ENCODE data around the gene HSP90AB1.

The HSP90AB1 gene

DNA sequence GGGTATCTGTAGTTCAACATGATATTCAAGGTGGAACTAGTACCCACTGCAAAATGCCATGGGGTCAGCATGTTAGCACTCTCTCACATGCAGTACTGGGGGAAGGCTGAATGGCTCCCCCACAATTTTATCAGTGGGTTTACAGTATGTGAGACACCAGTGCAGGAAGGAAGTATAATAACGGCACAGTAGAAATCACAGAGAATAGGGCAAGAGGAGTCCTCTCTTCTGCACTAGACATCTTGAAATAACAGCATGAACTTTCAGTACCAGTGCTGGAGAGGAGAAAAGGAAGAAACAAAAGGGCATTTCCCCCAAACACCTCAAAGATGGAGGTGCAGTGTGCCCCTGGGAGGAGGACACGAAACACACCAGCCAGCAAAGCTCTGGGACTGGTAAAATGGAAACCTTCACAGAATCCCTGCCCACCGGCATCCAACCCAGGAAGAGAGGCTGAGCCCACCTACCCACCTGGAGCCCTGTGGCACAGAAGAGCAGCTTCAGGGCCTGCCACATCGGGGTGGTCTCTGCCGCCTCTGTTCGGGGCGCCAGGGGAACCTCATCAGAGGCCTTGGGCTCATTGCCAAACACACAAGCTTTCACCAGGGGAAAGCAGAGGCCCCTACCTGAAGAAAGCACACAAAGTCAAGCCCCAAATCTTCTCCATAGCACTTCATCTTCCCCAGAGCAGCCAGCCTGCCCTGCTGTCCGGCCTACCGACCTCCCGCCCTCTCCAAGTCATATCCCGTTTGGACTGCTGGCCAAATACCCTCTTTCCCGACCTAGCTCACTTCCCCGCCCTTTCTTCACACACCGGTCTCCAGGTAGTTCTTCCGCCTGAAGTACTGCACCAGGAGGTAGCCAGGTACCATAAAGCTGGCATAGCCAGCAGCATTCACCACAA is 9.2 kb downstream of the HSP90AB1 start:
- DNase-seq (ENCODE audit: low read depth), result no peak

DNA sequence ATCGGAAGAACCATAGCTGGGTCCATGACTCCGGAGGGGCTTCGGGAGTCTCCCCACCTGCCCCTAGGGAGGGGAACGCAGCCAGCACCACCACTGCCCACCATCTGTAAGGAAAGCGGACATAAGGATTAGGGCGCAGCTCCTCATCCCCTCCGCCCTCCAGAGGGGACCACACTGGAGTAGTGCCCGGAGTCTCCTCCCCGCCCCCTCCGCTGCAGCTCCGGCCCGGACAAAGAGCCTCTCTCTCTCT is 9.8 kb downstream of the HSP90AB1 start:
- no peak for DNase-seq (ENCODE audit: low read depth)

DNA sequence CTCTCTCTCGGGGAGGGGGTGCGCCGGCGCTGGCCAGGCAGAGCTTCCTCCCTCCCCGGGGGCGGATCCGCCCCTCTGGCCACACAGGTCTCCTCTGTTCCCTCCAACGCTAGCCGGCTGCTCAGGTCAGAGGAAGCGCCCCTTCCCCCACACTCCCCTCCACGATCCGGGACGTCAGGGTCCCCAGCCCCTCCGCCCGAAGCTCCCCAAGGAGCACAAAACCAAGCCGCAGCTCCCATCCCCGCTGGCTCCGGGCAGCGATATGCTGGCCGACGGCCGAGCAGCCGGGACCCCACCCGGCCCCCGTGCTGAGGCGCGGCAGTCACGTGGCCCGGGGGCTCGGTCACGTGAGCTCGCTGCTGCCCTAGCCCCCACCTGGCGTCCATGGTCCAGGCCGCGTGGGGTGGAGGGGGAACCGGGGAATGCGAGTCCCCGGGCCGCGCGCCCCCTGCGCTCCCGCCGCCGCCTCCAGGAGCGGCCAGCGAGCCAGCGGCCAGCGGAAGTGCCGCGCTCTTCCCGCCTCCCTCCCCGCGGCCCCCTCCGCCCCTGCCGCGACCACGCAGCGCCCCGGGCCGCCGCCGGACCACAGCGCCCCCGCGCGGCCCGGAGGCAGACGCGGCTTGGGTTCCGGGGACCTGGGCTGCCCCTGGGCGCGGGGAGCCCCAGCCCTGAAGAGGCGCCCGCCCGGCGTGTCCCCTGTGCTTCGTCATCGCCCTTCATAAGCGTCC is 10.3 kb downstream of the HSP90AB1 start, which contains the start of gene SLC35B2:
SLC35B2 (minus strand) TSS at position 504 of the 728 bp plus-strand sequence; CDS start at position 386, 118 bp downstream.
- DNase-seq (ENCODE audit: low read depth), result no peak

DNA sequence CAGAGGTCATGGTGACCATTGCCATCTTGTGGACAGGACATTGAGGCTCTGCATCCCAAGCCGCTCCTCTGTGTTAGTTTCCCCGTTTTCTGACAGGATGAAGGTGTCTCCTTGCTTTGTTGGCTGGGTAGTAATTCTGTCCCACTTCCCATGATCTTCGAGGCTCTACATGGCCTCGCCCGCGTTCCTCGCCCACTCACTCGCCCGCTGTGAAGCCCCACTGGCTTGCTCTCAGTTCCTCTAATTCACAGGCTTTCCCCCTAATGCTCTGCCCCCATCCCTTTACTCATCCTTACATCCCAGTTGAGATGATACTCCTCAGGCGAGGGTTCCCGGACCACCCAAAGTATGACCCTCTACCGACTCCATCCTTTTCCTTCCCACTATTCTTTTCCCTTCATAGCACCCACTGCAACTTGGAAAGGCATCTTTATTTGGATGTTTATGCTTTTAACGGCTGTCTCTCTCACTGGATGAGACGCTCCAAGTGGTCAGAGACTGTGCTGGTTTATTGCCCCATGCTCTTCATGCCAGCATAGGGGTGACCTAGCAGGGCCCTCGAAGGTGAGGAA is 10.9 kb downstream of the HSP90AB1 start:
- DNase-seq (ENCODE audit: low read depth), result no peak

DNA sequence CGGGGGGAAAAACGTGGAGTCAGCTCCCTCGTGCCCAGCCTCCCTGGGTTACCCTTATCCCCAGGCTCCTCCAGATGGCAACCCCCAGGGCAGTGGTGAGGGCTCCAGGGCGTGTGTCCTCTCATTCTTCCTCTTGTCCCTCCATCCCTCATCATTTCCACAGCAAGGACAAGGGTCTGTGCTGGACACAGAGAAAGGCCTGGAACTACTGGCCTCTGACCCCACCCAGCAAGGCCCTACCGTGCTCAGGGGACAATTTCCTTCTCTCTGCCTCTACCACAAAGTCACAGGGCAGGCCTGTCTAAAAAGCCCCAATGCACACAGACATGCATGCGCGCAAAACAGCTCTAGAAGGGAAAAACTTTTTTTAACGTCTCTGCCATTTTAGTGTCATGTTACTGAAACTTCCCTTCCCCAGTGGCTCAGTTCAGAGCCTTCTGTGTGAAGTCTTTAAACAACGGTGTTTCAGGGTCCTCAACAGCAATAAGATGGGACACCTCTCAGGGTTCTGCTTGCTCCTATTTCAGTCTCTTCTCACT is 11.5 kb downstream of the HSP90AB1 start:
- DNase-seq (ENCODE audit: low read depth), result no peak

DNA sequence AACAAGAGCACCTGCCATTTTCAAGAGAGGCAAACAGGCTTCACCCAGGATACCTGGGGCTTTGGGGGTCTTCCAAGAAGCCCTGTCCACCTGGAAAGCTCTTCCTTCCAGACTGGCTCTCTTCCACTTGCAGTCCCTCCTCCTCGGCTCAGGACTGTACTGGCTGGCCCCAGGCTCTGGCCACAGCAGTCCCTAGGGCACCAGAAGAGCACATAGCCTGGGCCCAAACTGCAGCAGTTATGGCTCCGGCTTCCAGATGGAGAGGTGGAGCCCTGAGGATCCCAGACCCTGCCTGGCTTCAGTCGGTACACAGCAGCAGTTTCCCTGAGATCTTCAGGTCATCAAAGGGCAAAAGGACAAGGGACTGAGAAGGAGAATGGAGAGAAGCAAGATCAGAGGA is 12.0 kb downstream of the HSP90AB1 start:
- no peak for DNase-seq (ENCODE audit: low read depth)

DNA sequence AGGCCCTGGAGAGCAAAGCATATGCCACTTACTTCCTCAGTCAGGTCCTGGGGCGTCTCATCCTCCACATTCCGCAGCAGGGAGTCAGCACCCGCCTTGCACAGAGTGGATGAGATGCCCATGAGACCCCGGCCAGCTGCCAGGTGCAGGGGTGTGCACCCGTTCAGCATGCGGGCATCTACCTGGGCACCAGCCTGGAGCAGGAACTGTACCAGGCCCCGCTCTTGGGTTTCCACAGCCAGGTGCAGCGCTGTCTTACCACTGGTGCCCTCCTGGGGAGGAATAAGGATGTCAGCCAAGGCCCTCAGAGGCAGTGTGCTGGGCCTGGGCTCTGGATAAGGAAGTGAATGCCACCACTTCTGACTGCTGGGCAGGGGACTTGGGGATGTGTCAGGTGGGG is 13.1 kb downstream of the HSP90AB1 start:
- no peak for DNase-seq (ENCODE audit: low read depth)

DNA sequence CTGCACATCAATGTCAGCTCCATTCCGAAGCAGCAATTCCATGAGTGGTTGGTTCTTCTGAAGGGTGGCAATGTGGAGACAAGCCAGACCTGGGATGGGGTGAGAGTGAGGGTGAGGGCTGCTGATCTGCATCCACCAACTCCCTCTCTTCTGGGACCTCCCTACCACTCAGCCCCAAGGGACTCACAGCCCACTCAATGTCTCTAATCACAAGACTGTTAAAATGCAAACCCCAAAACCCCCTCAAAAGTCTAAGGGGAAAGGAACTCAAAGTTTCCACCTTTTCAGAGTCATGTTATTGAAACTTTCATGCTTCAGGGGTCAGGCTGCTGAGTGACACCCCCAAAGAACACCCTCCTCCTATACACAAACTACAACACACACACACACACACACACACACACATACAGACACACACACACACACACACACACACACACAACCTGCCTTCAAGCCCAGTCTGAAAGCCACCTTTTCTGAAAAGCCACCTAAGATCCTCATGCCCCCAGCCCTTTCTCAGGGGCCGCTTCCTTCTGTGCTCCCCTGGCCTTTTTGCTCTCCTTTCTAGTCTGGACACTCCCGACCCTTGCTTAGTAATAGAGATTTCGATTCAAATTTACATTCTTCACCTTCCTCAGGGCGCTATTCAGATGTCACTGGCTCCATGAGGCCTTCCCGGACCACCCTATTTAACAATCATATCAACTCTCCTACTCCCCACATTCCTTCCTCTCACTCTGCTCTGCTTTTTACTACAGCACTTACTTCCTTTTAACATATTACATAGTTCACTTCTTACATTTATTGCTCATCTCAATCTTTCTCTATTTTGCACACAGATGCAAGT is 13.8 kb downstream of the HSP90AB1 start:
- DNase-seq (ENCODE audit: low read depth), result no peak

DNA sequence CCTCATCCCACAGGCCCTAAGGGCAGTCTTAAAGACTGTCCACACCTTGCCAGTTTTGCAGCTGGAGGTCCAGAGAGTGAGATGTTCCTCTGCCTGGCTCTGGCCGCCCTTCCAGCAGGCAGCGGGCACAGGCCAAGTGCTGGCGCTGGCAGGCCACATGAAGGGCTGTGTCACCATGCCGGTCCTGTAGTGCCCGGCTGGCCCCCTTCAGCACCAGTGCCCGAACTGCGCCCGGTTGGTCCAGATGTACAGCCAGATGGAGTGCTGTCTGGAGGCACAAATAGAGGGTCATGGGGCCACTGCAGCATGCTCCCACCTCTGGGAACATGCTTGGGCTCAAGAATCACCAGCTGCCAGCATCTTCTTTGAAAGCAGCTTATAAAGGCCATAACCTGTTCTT is 14.7 kb downstream of the HSP90AB1 start:
- no peak for DNase-seq (ENCODE audit: low read depth)

DNA sequence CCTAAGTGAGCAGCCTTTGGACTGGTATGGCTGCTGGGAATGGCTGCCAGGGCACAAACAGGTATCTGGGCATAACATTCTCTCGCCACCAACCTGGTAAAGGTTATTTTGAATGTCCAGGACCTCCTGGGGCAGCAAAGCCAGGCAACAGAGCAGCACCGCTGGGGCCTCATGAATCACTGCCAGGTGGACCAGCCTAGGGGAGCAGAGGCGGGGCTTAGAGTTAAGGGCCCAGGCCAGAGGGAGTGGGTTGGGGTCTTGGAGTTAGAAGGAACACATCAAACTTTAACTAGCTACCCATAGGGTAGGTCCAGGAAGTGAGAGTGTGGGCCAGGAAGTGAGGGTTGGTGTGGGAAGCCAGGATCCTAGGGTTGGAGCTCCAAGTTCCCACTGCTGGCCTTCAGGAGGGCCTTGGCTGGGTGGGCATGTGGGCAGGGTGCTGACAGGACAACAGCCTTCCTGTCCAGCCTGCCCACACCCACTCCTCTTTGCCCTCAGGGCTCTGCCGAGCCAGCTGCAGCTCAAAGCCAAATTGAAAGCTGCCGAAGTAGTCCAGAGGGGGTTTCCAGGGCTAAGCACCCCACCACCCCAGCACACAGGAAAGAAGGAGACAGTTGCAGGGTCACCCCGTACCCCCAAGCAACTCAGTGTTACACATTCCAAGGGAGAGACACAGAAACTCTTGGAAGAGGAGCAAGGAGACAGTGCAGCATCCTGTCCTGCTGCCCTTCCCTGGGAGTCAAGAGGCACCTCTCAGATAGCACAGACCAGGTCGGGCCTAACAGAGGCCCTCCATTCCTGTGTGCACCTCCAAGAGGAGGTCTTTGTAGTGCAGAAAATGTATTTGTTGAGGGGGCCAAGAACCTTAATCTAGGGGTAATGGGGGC is 15.8 kb downstream of the HSP90AB1 start:
- no peak for DNase-seq (ENCODE audit: low read depth)

DNA sequence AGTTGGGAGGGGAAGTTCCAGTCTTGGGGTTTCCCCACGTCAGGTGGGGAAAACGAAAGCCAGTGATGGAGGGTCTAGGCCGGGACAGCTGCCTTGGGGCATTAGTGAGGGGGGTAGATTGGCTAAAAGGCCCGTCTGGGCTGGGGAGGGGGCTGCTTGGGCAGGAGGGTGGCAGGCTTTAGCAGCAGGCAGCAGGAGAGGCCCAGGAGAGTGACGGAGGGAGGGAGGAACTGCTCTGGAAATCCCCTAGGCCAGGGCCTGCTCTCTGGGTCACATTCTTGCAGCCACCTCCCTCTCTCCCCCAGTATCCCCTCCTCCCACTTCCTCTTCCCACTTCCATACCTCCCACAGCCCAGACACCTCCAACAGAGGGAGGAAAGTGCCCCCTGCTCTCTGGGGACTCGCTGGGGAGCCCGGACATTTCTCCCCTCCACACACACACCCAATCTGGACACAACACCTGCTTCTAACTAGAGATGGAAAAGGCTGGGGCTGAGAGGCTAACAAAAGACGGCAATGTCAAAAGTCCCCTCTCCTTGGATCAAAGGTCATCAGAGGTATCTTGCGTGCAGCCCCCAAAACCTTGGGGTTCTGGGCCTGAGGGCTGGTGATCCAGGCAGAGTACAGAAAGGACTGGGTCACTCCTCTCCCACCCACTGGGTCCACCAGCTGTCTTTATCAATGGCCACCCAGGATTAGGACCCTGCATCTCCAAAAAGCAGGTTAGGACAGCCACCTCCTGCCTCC is 16.6 kb downstream of the HSP90AB1 start:
- DNase-seq (ENCODE audit: low read depth), result no peak

DNA sequence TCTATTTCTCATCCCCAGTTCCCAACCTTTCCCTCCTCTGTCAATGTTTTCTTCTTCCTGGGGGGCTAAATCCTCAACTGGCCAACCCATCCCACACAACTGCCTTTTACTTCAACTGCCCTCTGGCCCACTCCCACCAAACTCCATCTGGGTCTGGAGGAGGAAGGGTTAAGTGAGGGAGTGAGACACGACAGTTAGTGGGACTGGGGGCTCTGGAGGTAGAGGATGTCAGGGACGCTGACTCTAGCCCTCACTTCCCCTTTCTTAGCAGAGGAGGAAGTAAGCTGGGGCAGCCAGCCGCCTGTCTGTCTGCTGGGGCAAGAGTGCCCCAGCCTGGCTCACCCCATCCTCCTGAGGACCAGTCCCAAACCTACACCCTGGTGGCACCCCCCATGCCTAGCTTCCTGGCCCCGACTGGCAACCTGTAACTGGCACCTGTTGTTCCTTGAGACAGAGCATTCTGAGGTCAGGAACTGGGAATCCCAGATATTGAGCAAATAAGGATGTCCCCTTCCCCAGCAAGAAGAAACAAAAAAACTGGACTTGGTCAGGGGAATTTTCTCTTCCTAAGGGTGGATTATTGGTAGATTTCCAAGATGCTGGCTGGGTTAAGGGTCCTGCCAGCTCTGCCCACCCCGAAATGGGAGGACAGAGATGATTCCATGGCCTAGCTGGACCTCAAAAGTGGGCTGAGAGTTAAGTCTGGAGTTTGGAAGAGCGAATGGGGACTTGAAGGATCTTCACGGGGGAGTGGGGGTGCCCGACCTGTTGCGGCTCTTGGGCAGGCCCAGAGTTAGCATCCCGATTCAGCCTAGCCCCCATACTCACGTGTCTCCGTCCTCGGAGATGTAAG is 17.5 kb downstream of the HSP90AB1 start:
- no peak for DNase-seq (ENCODE audit: low read depth)

DNA sequence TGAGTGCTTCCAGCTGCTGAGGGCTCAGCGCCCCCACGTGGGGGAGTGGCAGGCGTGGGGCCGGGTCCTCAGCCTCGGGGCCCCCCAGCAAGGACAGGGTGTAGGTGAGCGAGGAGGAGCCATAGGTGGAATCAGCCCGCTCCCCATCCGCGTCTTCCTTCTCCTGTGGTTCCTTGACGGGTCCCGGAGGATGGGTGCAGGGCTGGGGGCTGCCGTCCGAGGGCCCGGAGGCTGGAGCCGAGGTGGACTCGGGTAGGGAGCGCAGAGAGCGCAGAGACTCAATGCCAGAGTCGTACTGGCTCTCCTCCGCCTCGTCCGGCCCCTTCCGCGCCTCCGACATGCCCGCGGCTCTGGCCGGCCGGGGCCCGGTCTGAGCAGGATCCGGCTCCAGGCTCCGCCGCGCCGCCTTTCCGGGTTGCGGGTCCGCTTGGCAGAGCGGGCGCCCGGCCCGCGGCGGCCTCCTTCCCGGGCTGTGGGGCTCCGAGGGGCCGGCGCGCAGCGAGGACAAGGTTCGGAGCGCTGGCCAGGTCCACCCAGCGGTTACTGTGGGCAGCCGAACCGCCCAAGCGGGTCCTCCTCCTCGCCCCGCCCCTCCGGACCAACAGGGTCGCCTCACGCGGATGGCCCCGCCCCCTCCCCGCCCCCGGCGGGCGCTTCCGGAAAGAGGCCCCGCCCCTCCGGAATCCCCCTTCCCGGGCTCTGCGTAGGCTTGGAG is 18.3 kb downstream of the HSP90AB1 start, which contains the start of gene NFKBIE:
NFKBIE (minus strand) TSS at position 545 of the 715 bp plus-strand sequence; CDS start at position 340, 205 bp downstream.
- DNase-seq (ENCODE audit: low read depth), result peak; percentile 84

DNA sequence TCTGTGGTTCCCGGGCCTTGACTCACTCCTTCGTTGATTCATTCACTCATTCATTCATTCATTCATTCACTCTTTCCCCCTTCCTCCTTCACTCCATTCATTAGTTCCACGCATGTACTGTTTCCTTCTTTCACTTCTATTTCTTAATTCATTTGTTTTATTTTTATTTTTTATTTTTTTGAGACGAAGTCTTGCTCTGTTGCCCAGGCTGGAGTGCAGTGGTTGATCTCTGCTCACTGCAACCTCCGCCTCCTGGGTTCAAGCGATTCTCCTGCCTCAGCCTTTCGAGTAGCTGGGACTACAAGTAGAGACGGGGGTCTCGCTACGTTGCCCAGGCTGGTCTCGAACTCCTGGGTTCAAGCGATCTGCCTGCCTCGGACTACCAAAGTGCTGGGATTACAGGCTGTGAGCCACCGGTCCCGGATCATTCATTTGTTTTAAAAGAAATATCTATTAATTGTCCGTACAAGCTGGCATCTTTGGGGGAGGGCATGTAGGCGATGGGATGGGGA is 18.9 kb downstream of the HSP90AB1 start:
- no peak for DNase-seq (ENCODE audit: low read depth)

DNA sequence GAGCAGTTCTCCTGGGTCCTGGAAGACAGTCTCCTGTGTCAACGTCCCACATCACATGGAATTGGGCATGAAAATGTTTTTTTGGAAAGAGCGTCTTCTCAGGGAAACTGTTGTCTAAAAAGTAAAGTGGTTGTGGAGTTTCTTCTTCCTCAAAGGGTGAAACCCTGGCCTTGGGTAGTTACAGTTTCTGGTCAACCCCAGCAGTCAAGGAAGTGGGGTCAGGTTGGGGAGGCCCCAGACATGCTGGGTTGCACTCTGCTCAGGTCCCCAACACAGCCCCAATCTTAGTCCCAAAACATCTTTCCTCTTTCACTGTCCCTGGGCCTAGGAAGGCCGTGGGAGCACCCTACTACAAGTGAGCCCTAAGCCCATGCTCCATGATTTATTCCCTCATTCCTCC is 19.4 kb downstream of the HSP90AB1 start:
- DNase-seq (ENCODE audit: low read depth), result no peak

DNA sequence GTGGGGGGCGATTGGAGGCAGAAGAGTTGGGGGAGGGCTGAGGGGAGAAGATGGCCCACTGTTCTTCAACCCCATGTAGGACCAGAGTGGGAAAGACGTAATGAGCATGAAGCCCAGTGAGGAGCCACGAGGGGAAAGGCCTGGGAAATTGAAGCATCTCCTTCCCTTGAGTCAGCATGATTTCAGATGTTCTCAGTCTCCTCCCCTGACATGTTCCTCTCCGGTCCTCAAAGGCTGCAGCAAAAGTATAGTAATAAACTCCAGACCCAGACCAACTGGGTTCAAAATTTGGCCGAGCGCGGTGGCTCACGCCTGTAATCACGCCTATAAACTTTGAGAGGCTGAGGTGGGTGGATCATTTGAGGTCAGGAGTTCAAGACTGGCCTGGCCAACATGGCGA is 20.4 kb downstream of the HSP90AB1 start:
- DNase-seq (ENCODE audit: low read depth), result no peak

DNA sequence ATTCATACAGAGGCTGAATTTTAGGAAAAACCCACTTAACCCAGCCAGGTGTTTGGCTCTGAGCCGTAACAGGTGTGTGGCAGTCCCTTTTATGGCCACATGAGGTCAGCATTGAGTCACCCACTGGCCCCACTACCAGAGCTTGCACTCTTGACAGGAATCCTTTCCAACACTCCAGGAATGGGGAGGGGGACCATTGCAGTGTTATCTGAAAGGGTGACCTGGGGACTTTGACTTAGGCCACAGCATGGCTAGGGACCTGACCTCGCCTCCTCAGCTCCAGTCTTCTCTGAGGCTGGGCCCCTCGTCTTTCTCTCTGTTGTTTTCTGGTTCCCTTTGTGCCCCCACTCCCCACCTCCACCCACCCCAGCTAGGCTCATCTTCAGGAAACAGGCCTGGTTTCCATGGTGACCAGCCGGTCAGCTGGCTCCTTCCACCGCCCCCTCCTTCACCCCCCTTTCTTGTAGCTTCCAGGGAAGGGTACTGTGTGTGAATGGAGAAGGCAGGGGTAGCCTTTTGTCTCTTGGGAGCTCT is 21.3 kb downstream of the HSP90AB1 start:
- no peak for DNase-seq (ENCODE audit: low read depth)

Data from stromal cell of bone marrow (primary cell).